Endothelial cell of umbilical vein (primary cell): ENCODE measurements around the gene CDYL. TPM values are rescaled to one million over a fixed set of nuclear protein-coding genes. Genes with fewer than 3 reads are reported as not detected.

ENCODE experiments used
- BruUV-seq: library from RNA; stranded (reverse); fragments of 400-500 nt; replicated peaks from 2 replicates; lab custom pipeline; 2021; lab: Mats Ljungman, UMichigan
- CTCF ChIA-PET: fragments of 300-600, 350-600 bp; sonication (Branson Sonifier 250); formaldehyde crosslinking; loops from one replicate; lab custom pipeline; 2021; ENCODE audit warnings: antibody characterized with exemption, inconsistent platforms; lab: Charles Lee
- POLR2A ChIA-PET: fragments of 300-600, 350-600 bp; sonication (Branson Sonifier 250); formaldehyde crosslinking; loops from one replicate; lab custom pipeline; 2021; ENCODE audit warnings: antibody characterized with exemption, inconsistent platforms; lab: Charles Lee
- DNase-seq: peaks from one replicate; pipeline ENCODE4 v3.0.0-alpha.2; 2011; ENCODE audit warnings: low read depth, low spot score
- FAIRE-seq: peaks from 2 replicates; lab custom pipeline; 2011; peaks lifted over from hg19 to GRCh38; lab: Jason Lieb, UNC
- H2AFZ ChIP-seq: 2 replicates; pipeline ENCODE4 v1.6.0; 2012; ENCODE audit warnings: low read depth, low read length, control low read depth, inconsistent platforms
- H3K27ac ChIP-seq: 2 replicates; pipeline ENCODE4 v1.5.1; 2011; ENCODE audit warnings: low read depth, mild to moderate bottlenecking, control low read depth, low read length, moderate library complexity; ENCODE audit not compliant: insufficient read depth
- H3K27me3 ChIP-seq, 2 experiments: 2 replicates each; pipeline versions ENCODE4 v1.6.0 to v1.6.1; 2011; ENCODE audit warnings: low read length in 2 of 2, mixed read lengths in 1 of 2; ENCODE audit not compliant: control insufficient read depth in 2 of 2, insufficient read depth in 2 of 2
- H3K36me3 ChIP-seq, 2 experiments: 2 replicates in 1 of 2; 3 replicates in 1 of 2; pipeline ENCODE4 v1.5.1; 2011; ENCODE audit warnings: low read length in 2 of 2, mild to moderate bottlenecking in 1 of 2, moderate library complexity in 1 of 2; ENCODE audit not compliant: control insufficient read depth in 2 of 2, insufficient read depth in 2 of 2; ENCODE audit errors: extremely low read depth in 1 of 2
- H3K4me1 ChIP-seq: 3 replicates; pipeline ENCODE4 v1.5.1; 2011; ENCODE audit warnings: mild to moderate bottlenecking, low read length; ENCODE audit not compliant: control insufficient read depth, insufficient read depth; ENCODE audit errors: extremely low read depth
- H3K4me2 ChIP-seq: 2 replicates; pipeline ENCODE4 v1.6.1; 2011; ENCODE audit warnings: low read length, control low read depth, mixed read lengths; ENCODE audit not compliant: insufficient read depth
- H3K4me3 ChIP-seq, 3 experiments: fragments of 200-600 bp in 1 of 3; sonication (generic), shearing (Covaris generic) in 1 of 3; replicated peaks in 1 of 3; 2 replicates each; pipeline ENCODE4 v1.5.1; 2011 to 2016; ENCODE audit warnings: control low read depth in 3 of 3, low read length in 3 of 3, mild to moderate bottlenecking in 2 of 3, inconsistent platforms in 1 of 3, low read depth in 1 of 3, moderate library complexity in 1 of 3; ENCODE audit not compliant: insufficient read depth in 1 of 3
- H3K79me2 ChIP-seq: 2 replicates; pipeline ENCODE4 v1.6.0; 2012; ENCODE audit warnings: low read length, inconsistent platforms; ENCODE audit not compliant: control insufficient read depth, insufficient read depth
- H3K9ac ChIP-seq: replicated peaks from 2 replicates; pipeline ENCODE3; 2011; ENCODE audit warnings: low read length, control low read depth; ENCODE audit not compliant: insufficient read depth; ENCODE audit errors: extremely low read depth
- H3K9me1 ChIP-seq: replicated peaks from 3 replicates; pipeline ENCODE4 v1.6.0; 2011; ENCODE audit warnings: mild to moderate bottlenecking, low read length; ENCODE audit not compliant: control insufficient read depth, insufficient read depth; ENCODE audit errors: extremely low read depth
- H3K9me3 ChIP-seq: replicated peaks from 2 replicates; pipeline ENCODE4 v1.5.1; 2012; ENCODE audit warnings: low read length, inconsistent platforms; ENCODE audit not compliant: control insufficient read depth, insufficient read depth
- H4K20me1 ChIP-seq: replicated peaks from 2 replicates; pipeline ENCODE3; 2011; ENCODE audit warnings: mild to moderate bottlenecking, low read length; ENCODE audit not compliant: control insufficient read depth, insufficient read depth; ENCODE audit errors: extremely low read depth
- CTCF ChIP-seq, 2 donors: IDR thresholded peaks; 1 replicate in 1 of 2; 2 replicates in 1 of 2; pipeline ENCODE4 v1.5.1; 2011; ENCODE audit warnings: low read length in 2 of 2, mild to moderate bottlenecking in 2 of 2, moderate library complexity in 2 of 2, control low read depth in 1 of 2, inconsistent platforms in 1 of 2, low read depth in 1 of 2; ENCODE audit not compliant: insufficient read depth in 1 of 2; ENCODE audit errors: extremely low read depth in 1 of 2
- EZH2 ChIP-seq: IDR thresholded peaks from 2 replicates; pipeline ENCODE4 v1.6.1; 2012; ENCODE audit warnings: borderline replicate concordance, low read depth, mild to moderate bottlenecking, moderate library complexity, low read length, inconsistent platforms; ENCODE audit not compliant: severe bottlenecking
- FOS ChIP-seq: IDR thresholded peaks from 2 replicates; pipeline ENCODE4 v1.6.1; 2011; ENCODE audit warnings: mild to moderate bottlenecking, low read length, moderate library complexity, borderline replicate concordance; ENCODE audit not compliant: insufficient read depth
- GATA2 ChIP-seq: IDR thresholded peaks from 2 replicates; pipeline ENCODE4 v1.7.0; 2011; ENCODE audit warnings: low read depth, mild to moderate bottlenecking, moderate library complexity, mixed read lengths, low read length; ENCODE audit not compliant: insufficient read length, insufficient read depth
- JUN ChIP-seq: IDR thresholded peaks from 2 replicates; pipeline ENCODE4 v1.6.1; 2011; ENCODE audit warnings: borderline replicate concordance, low read depth; ENCODE audit not compliant: insufficient read length, insufficient read depth
- MAX ChIP-seq: IDR thresholded peaks from 2 replicates; pipeline ENCODE4 v1.6.1; 2011; ENCODE audit not compliant: insufficient read depth, insufficient read length
- MYC ChIP-seq: IDR thresholded peaks from one replicate; pipeline ENCODE4 v1.6.1; 2011; ENCODE audit warnings: mild to moderate bottlenecking, low read depth, low read length
- POLR2A ChIP-seq: IDR thresholded peaks from 2 replicates; pipeline ENCODE4 v1.6.1; 2012; ENCODE audit warnings: low read depth, mild to moderate bottlenecking, control low read depth, low read length
- POLR2AphosphoS5 ChIP-seq: IDR thresholded peaks from 2 replicates; pipeline ENCODE4 v1.6.1; 2012; ENCODE audit warnings: low read depth, mild to moderate bottlenecking, control low read depth, low read length, moderate library complexity; ENCODE audit not compliant: insufficient read depth
- dilution Hi-C: fragments of 300-500 bp; cut with MboI; formaldehyde crosslinking; loops from one replicate; pipeline ENCODE4 v1.15.0; 2019; ENCODE audit warnings: low sequenced_read_pairs; ENCODE audit not compliant: extremely low pct_ligation_motif_present
- intact Hi-C: fragments of 100-400 bp; cut with micrococcal nuclease; formaldehyde crosslinking; loops from one replicate; pipeline ENCODE4 v1.10.0; 2022
- polyA plus RNA-seq, 4 experiments: library from polyadenylated mRNA; depleted of rRNA in 3 of 4; stranded (reverse) in 3 of 4; unstranded in 1 of 4; fragments of >200 nt; gene quantifications; 2 replicates each; pipeline versions ENCODE4 v1.2.1 to v1.2.3, GENCODE V29; 2011 to 2012; ENCODE audit warnings: missing spikeins in 1 of 4
- total RNA-seq: library from RNA; stranded (reverse); gene quantifications from 2 replicates; pipeline ENCODE4 v1.2.3, GENCODE V29; 2021

CDYL gene
- total and polyA plus RNA-seq, 2 donors (not counting 3 experiments of a cell fraction or from before 2014, with no cell fraction given), result 10.2 to 35.6 TPM

GRCh38 chr6:4768815-4769214 is 7.4 kb upstream of the CDYL start:
- no peak for TF ChIP-seq MAX
- no peak for TF ChIP-seq JUN
- TF ChIP-seq POLR2AphosphoS5, result no peak
- TF ChIP-seq FOS, result no peak
- POLR2A ChIA-PET, result no interaction called here

GRCh38 chr6:4772750-4773149 is 3.5 kb upstream of the CDYL start:
- dilution Hi-C loops, result no loop called here
- BruUV-seq, result no TSS peak
- Histone ChIP-seq H3K27ac (no peak overlapping the region), H2AFZ (no peak overlapping the region), H3K27me3 (peaks cover 35 to 36% of the 10 kb centered on the region in 2 experiments), H3K79me2 (peaks cover 7% of the 10 kb centered on the region), H3K4me3 (no peak overlapping the region), H3K36me3 (no peaks in the 10 kb centered on the region), H3K9me3 (no peaks in the 10 kb centered on the region), H3K4me2 (no peak overlapping the region), H3K9ac (no peak overlapping the region), H3K4me1 (peaks cover 10% of the 10 kb centered on the region), H4K20me1 (peaks cover 1% of the 10 kb centered on the region), H3K9me1 (no peaks in the 10 kb centered on the region)
- ChIA-PET POLR2A (no interaction called here), CTCF (interaction anchor here (1.2 kb wide), 1 partner anchor 459 kb away, joined by 3 read pairs; no protein-coding TSS in a partner anchor)
- TF ChIP-seq MAX (no peak), JUN (no peak), POLR2A (no peak), GATA2 (no peak), EZH2 (no peak), CTCF (IDR thresholded peaks at IDR 0.05; ENCODE audit: extremely low read depth in 1 of 2, insufficient read depth in 1 of 2, low read depth in 1 of 2, low read length in 2 of 2) (no peak), FOS (no peak), MYC (no peak)
- FAIRE-seq (no peak), DNase-seq (no peak)
- intact Hi-C loops, result no loop called here

More at GRCh38 chr6:4768815-4769214, 7.4 kb upstream of the CDYL start:
- no peaks in the 10 kb centered on the region for H3K79me2 ChIP-seq
- dilution Hi-C loops, result no loop called here
- no peaks in the 10 kb centered on the region for H3K9me1 ChIP-seq
- DNase-seq, result no peak
- H3K36me3 ChIP-seq, result no peaks in the 10 kb centered on the region
- no peaks in the 10 kb centered on the region for H3K4me1 ChIP-seq
- no peak overlapping the region for H3K27ac ChIP-seq
- no peak overlapping the region for H3K9ac ChIP-seq
- no peaks in the 10 kb centered on the region for H3K9me3 ChIP-seq
- H4K20me1 ChIP-seq, result no peaks in the 10 kb centered on the region
- no peak overlapping the region for H3K4me2 ChIP-seq
- CTCF ChIA-PET, result interaction anchor here (0.5 kb wide), 1 partner anchor 8 kb away, joined by 3 read pairs; no protein-coding TSS in a partner anchor
- intact Hi-C loops, result no loop called here
- H3K4me3 ChIP-seq, result no peak overlapping the region
- no peak for FAIRE-seq
- no TSS peak for BruUV-seq
- peaks cover 20 to 23% of the 10 kb centered on the region in 2 experiments for H3K27me3 ChIP-seq
- no peak overlapping the region for H2AFZ ChIP-seq
